HL-60/S4 (cell line): ENCODE data around the gene PAFAH1B1.

Experiments
- in situ Hi-C: fragments of 300-500 bp; cut with MboI; formaldehyde crosslinking; loops from 2 replicates; pipeline ENCODE4 v1.14.3; 2022; ENCODE audit warnings: low sequenced_read_pairs

The PAFAH1B1 gene

GRCh38 chr17:2701161-2701995 is 107.9 kb downstream of the PAFAH1B1 start:
- in situ Hi-C loops, result no loop called here

- in situ Hi-C loops, result no loop called here
These were observed 108.7 kb downstream of the PAFAH1B1 start for GRCh38 chr17:2701996-2702741.

- in situ Hi-C loops, result no loop called here
These were observed 109.7 kb downstream of the PAFAH1B1 start for GRCh38 chr17:2703181-2703580.

- in situ Hi-C loops, result no loop called here
These were observed 110.2 kb downstream of the PAFAH1B1 start for GRCh38 chr17:2703606-2704005.

- in situ Hi-C loops, result no loop called here
These were observed 110.8 kb downstream of the PAFAH1B1 start for GRCh38 chr17:2704031-2704889.

GRCh38 chr17:2704890-2705248 is 111.4 kb downstream of the PAFAH1B1 start:
- in situ Hi-C loops, result no loop called here

GRCh38 chr17:2705263-2705662 is 111.8 kb downstream of the PAFAH1B1 start:
- in situ Hi-C loops, result no loop called here

- in situ Hi-C loops, result no loop called here
These were observed 112.7 kb downstream of the PAFAH1B1 start for GRCh38 chr17:2705888-2706795.

- in situ Hi-C loops, result no loop called here
These were observed 113.6 kb downstream of the PAFAH1B1 start for GRCh38 chr17:2706911-2707510.

GRCh38 chr17:2707721-2708584 is 114.5 kb downstream of the PAFAH1B1 start:
- in situ Hi-C loops, result no loop called here

GRCh38 chr17:2708585-2709182 is 115.2 kb downstream of the PAFAH1B1 start:
- in situ Hi-C loops, result no loop called here

GRCh38 chr17:2709183-2709661 is 115.8 kb downstream of the PAFAH1B1 start:
- in situ Hi-C loops, result no loop called here

GRCh38 chr17:2710071-2710802 is 116.8 kb downstream of the PAFAH1B1 start:
- in situ Hi-C loops, result no loop called here

GRCh38 chr17:2710803-2711607 is 117.6 kb downstream of the PAFAH1B1 start:
- in situ Hi-C loops, result no loop called here

GRCh38 chr17:2711608-2712299 is 118.3 kb downstream of the PAFAH1B1 start, which contains the start of gene CLUH:
Gene CLUH, minus strand, starts transcription at chr17:2711764. Its CDS starts 103 bp downstream, at chr17:2711661.
- in situ Hi-C loops, result no loop called here
